Neural cell (in vitro differentiated cells): ENCODE measurements around the gene NPAS4. TPM values are rescaled to one million over a fixed set of nuclear protein-coding genes. Genes with fewer than 3 reads are reported as not detected.
"Not testable (repeated sequence)": the region's sequence is repeated elsewhere in the genome, so short reads cannot be mapped to it uniquely, and the experiment has no call there.

Experiments
- H2AFZ ChIP-seq: fragments of 200-600, 300-800 bp; sonication (generic), shearing (Covaris generic); 2 replicates; pipeline ENCODE4 v1.6.0; 2014; ENCODE audit warnings: low read depth, mild to moderate bottlenecking, antibody characterized with exemption, low read length, moderate library complexity
- H3F3A ChIP-seq: fragments of 200-600 bp; shearing (Covaris generic); 2 replicates; pipeline ENCODE4 v1.6.1; 2016; ENCODE audit warnings: mild to moderate bottlenecking, moderate library complexity, mixed read lengths, antibody characterized with exemption, low read length; ENCODE audit not compliant: insufficient read depth, poor library complexity, severe bottlenecking
- H3K27ac ChIP-seq: fragments of 200-600, 300-800 bp; sonication (generic), shearing (Covaris generic); 2 replicates; pipeline ENCODE4 v1.5.1; 2014; ENCODE audit warnings: mild to moderate bottlenecking, low read length, moderate library complexity
- H3K27me3 ChIP-seq: fragments of 300-800, 200-600 bp; sonication (generic), shearing (Covaris generic); 2 replicates; pipeline ENCODE4 v1.6.0; 2014; ENCODE audit warnings: mild to moderate bottlenecking, low read depth, low read length, moderate library complexity; ENCODE audit not compliant: insufficient read depth
- H3K36me3 ChIP-seq: fragments of 300-800, 200-600 bp; sonication (generic), shearing (Covaris generic); 2 replicates; pipeline ENCODE4 v1.5.1; 2014; ENCODE audit warnings: mild to moderate bottlenecking, antibody characterized with exemption, low read length, moderate library complexity; ENCODE audit not compliant: insufficient read depth
- H3K4me2 ChIP-seq: fragments of 300-800, 200-600 bp; sonication (generic), shearing (Covaris generic); 2 replicates; pipeline ENCODE4 v1.6.0; 2014; ENCODE audit warnings: mild to moderate bottlenecking, low read length
- H3K4me3 ChIP-seq: fragments of 300-800, 200-600 bp; sonication (generic), shearing (Covaris generic); 2 replicates; pipeline ENCODE4 v1.5.1; 2014; ENCODE audit warnings: mild to moderate bottlenecking, low read length, moderate library complexity
- H3K79me2 ChIP-seq: fragments of 200-600 bp; shearing (Covaris generic); replicated peaks from 2 replicates; pipeline ENCODE4 v1.6.0; 2014; ENCODE audit warnings: mild to moderate bottlenecking, low read length, moderate library complexity; ENCODE audit not compliant: insufficient read depth
- H3K9ac ChIP-seq: fragments of 300-800, 200-600 bp; sonication (generic), shearing (Covaris generic); 2 replicates; pipeline ENCODE4 v1.6.1; 2016; ENCODE audit warnings: mild to moderate bottlenecking, low read length, mixed read lengths
- H3K9me2 ChIP-seq: fragments of 200-600 bp; shearing (Covaris generic); 2 replicates; pipeline ENCODE4 v1.6.1; 2016; ENCODE audit warnings: mild to moderate bottlenecking, low read length, mixed read lengths; ENCODE audit not compliant: insufficient read depth
- H3K9me3 ChIP-seq: fragments of 200-600, 300-800 bp; sonication (generic), shearing (Covaris generic); 2 replicates; pipeline ENCODE4 v1.6.1; 2016; ENCODE audit warnings: mild to moderate bottlenecking, mixed run types, low read length, moderate library complexity, mixed read lengths
- H4K20me1 ChIP-seq: fragments of 200-600 bp; shearing (Covaris generic); 2 replicates; pipeline ENCODE4 v1.6.1; 2016; ENCODE audit warnings: mild to moderate bottlenecking, mixed run types; ENCODE audit not compliant: insufficient read depth
- CTCF ChIP-seq: fragments of 450-650 bp; IDR thresholded peaks from 2 replicates; pipeline ENCODE4 v1.5.1; 2014; ENCODE audit warnings: antibody characterized with exemption, mild to moderate bottlenecking, moderate library complexity; ENCODE audit not compliant: poor library complexity, severe bottlenecking
- EP300 ChIP-seq: fragments of 450-650 bp; conservative IDR thresholded peaks from 2 replicates; pipeline ENCODE4 v1.6.1; 2014; ENCODE audit warnings: antibody characterized with exemption, mild to moderate bottlenecking, moderate library complexity; ENCODE audit not compliant: poor library complexity, severe bottlenecking
- EZH2 ChIP-seq: fragments of 200-600, 300-800 bp; shearing (Covaris generic), sonication (generic); IDR thresholded peaks from 2 replicates; pipeline ENCODE4 v1.6.1; 2014; ENCODE audit warnings: antibody characterized with exemption, low read length, borderline replicate concordance, mild to moderate bottlenecking; ENCODE audit not compliant: insufficient read depth, poor library complexity, severe bottlenecking
- MXI1 ChIP-seq: fragments of 450-650 bp; conservative IDR thresholded peaks from 2 replicates; pipeline ENCODE4 v1.6.1; 2014; ENCODE audit warnings: antibody characterized with exemption, mild to moderate bottlenecking; ENCODE audit not compliant: poor library complexity, severe bottlenecking
- POLR2AphosphoS5 ChIP-seq: IDR thresholded peaks from 2 replicates; pipeline ENCODE4 v1.6.1; 2012
- RAD21 ChIP-seq: fragments of 450-650 bp; conservative IDR thresholded peaks from 2 replicates; pipeline ENCODE4 v1.6.1; 2014; ENCODE audit warnings: antibody characterized with exemption, mild to moderate bottlenecking, moderate library complexity
- REST ChIP-seq: IDR thresholded peaks from 2 replicates; pipeline ENCODE4 v1.6.1; 2012; ENCODE audit warnings: borderline replicate concordance
- SMC3 ChIP-seq: fragments of 450-650 bp; conservative IDR thresholded peaks from 2 replicates; pipeline ENCODE4 v1.6.1; 2014; ENCODE audit warnings: antibody characterized with exemption, mild to moderate bottlenecking, moderate library complexity; ENCODE audit not compliant: poor library complexity
- TAF1 ChIP-seq: IDR thresholded peaks from 2 replicates; pipeline ENCODE4 v1.6.1; 2012; ENCODE audit warnings: low read depth
- polyA plus RNA-seq: library from polyadenylated mRNA; depleted of rRNA; stranded (reverse); fragments of >200 nt; gene quantifications from 2 replicates; pipeline ENCODE4 v1.2.3, GENCODE V29; 2014

Gene NPAS4
- polyA plus RNA-seq, 1 donor from 2014 or later: 6.7 TPM

GRCh38 chr11:66438504-66439466 lies 17.9 kb downstream of the NPAS4 start, which contains the start of gene MRPL11:
MRPL11 (minus strand) TSS chr11:66438848; CDS start chr11:66438754, 94 bp downstream.
- Histone ChIP-seq H3F3A (no peaks in the 10 kb centered on the region), H3K36me3 (no peaks in the 10 kb centered on the region), H4K20me1 (no peaks in the 10 kb centered on the region), H2AFZ (peak within 1 kb of the TSS; percentile 75), H3K4me2 (peak within 1 kb of the TSS; percentile 78), H3K9me3 (no peaks in the 10 kb centered on the region), H3K79me2 (no peaks in the 10 kb centered on the region), H3K9ac (peak within 1 kb of the TSS; percentile 81), H3K9me2 (no peaks in the 10 kb centered on the region), H3K4me3 (peak within 1 kb of the TSS; percentile 88), H3K27me3 (no peaks in the 10 kb centered on the region), H3K27ac (peak within 1 kb of the TSS; percentile 57)
- TF ChIP-seq EP300: peak; percentile 30
- no peak for TF ChIP-seq TAF1
- peak; percentile 50 for TF ChIP-seq REST
- peak; percentile 88 for TF ChIP-seq SMC3
- no peak for TF ChIP-seq EZH2
- TF ChIP-seq RAD21: peak; percentile 76
- TF ChIP-seq MXI1: peak; percentile 97
- peak; percentile 96 for TF ChIP-seq CTCF
- TF ChIP-seq POLR2AphosphoS5: peak; percentile 68

- not testable (repeated sequence) for H3K4me2 ChIP-seq, H3K36me3 ChIP-seq, H3K9me3 ChIP-seq, H4K20me1 ChIP-seq, H3K27me3 ChIP-seq, H3K27ac ChIP-seq, H2AFZ ChIP-seq, H3K9ac ChIP-seq, H3K79me2 ChIP-seq, H3K9me2 ChIP-seq, H3K4me3 ChIP-seq, H3F3A ChIP-seq
These were observed 19.5 kb downstream of the NPAS4 start for GRCh38 chr11:66440101-66440939.

GRCh38 chr11:66440940-66441282 lies 20.1 kb downstream of the NPAS4 start:
- not testable (repeated sequence) for H3K27me3 ChIP-seq, H3K9ac ChIP-seq, H3K9me3 ChIP-seq, H3K36me3 ChIP-seq, H2AFZ ChIP-seq, H3K4me2 ChIP-seq, H4K20me1 ChIP-seq, H3K79me2 ChIP-seq, H3K27ac ChIP-seq, H3K9me2 ChIP-seq, H3K4me3 ChIP-seq, H3F3A ChIP-seq
